ENCODE measurements around the gene BPIFB3.

Gene BPIFB3

GRCh38 chr20:33061658-33062028 is 7.9 kb downstream of the BPIFB3 start:
- no peak for DNase-seq

GRCh38 chr20:33062105-33062824 is 8.6 kb downstream of the BPIFB3 start:
- peak in 1 of 51 donors; percentile 5 for DNase-seq

GRCh38 chr20:33062825-33063149 is 9.1 kb downstream of the BPIFB3 start:
- no peak for DNase-seq

- no peak for DNase-seq
Observed at GRCh38 chr20:33063271-33063670, 9.6 kb downstream of the BPIFB3 start.

GRCh38 chr20:33064572-33065287 is 11.0 kb downstream of the BPIFB3 start:
- no peak for DNase-seq

- no peak for DNase-seq
Observed at GRCh38 chr20:33065785-33066184, 12.1 kb downstream of the BPIFB3 start.

GRCh38 chr20:33067806-33068205 is 14.1 kb downstream of the BPIFB3 start:
- no peak for DNase-seq

GRCh38 chr20:33068251-33068939 is 14.7 kb downstream of the BPIFB3 start:
- DNase-seq: no peak

GRCh38 chr20:33069673-33070072 is 16.0 kb downstream of the BPIFB3 start:
- DNase-seq: no peak

- DNase-seq: no peak
Observed at GRCh38 chr20:33070111-33071053, 16.7 kb downstream of the BPIFB3 start.

GRCh38 chr20:33071198-33071597 is 17.5 kb downstream of the BPIFB3 start:
- no peak for DNase-seq

GRCh38 chr20:33072362-33072761 is 18.7 kb downstream of the BPIFB3 start:
- DNase-seq: no peak

GRCh38 chr20:33072813-33073212 is 19.1 kb downstream of the BPIFB3 start:
- no peak for DNase-seq

GRCh38 chr20:33074675-33075074 is 21.0 kb downstream of the BPIFB3 start:
- DNase-seq: no peak

- DNase-seq: no peak
Observed at GRCh38 chr20:33075281-33075680, 21.6 kb downstream of the BPIFB3 start.

GRCh38 chr20:33076662-33077372 is 23.1 kb downstream of the BPIFB3 start:
- DNase-seq: peak in 9 of 51 donors; percentile 1 to 13 (median 4)

GRCh38 chr20:33079259-33079658 is 25.6 kb downstream of the BPIFB3 start, which contains the start of gene BPIFB4:
Gene BPIFB4, plus strand, starts transcription at chr20:33079643. Its CDS starts 1,884 bp downstream, at chr20:33081527.
- DNase-seq: no peak

- DNase-seq: no peak
Observed at GRCh38 chr20:33081411-33082154, 27.9 kb downstream of the BPIFB3 start.

- DNase-seq: no peak
Observed at GRCh38 chr20:33082546-33082945, 28.8 kb downstream of the BPIFB3 start.

Measured in hypothalamus (tissue), 51 donors.